Fibroblast of skin of right quadriceps (primary cell): ENCODE measurements around the gene SENP1.
"Not testable (repeated sequence)": the region's sequence is repeated elsewhere in the genome, so short reads cannot be mapped to it uniquely, and the experiment has no call there.

Experiments used
- DNase-seq: peaks from one replicate; pipeline ENCODE4 v3.0.0-alpha.2; 2013

SENP1 gene

DNA sequence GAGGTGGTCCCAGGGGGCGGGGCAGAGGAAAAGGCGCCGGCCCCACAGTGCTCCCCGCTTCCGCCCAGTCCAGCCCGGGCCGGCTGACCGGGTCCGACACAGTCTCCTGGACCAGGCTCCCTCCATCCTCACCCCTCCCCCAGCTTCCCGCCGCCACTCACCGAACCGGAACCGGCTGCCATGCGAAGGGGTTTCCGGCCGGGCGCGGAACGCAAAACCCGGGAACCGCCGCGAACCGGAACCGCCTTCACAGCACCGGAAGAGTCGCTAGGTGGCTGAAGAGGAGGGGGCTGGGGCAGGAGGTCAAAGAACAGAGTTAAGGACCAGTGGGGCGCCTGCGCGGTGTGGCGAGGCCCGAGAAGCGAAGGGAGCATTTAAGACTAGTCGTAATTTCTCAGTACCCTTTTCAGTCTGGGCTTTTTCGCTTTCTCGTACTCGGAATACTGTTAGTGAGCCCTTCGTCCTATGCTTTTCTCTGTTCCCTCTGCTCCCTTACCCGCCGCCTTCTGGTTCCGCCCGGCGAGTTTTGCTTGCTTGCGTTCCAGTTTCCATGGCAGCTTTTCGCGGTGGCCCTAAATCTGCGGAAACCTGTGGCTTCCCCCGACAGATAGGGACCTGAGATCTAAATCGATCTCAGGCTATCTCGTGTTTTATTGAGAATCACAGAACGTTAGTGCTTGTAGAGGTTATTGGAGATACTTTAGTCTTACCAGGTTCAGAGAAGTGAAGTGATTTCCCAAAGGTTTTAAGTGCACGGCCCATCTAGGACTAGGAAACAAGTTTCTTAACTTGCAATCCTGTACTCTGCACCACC, at the start of gene SENP1:
SENP1 (minus strand) TSS at position 213 of the 814 bp plus-strand sequence. CDS start 4,607 bp downstream, outside the sequence.
- DNase-seq, result peak; percentile 88

DNA sequence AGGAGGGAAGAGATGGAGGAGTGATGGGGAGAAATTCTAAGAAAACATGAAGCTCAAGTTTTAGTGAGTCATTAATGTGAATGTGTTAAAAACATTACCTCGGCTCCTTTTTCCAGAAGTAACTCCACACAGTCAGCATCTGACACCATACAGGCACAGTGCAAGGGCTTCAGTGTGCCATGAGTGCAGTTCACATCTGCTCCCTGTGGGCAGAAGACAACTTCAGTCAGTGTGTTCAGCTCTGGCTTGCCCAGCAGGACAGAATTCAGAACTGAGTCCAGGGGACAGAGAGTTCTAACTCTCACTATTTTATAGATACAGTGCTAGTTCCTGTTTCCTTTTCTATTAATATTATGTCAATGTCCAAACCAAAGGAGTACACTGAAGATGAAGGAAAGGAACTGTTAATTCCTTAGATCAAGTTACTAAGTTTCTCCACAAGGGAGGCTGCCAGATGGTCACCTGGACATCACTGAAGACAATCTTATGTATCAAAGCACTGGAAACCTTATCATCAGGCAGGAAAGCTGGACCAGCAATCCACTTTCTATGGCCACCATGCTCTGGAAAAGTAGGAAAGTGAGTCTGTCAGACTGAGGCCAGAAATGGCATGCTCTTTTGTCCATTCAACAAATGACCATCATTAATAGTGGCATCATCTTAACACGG, 45.4 kb upstream of the SENP1 start:
- DNase-seq, result no peak

DNA sequence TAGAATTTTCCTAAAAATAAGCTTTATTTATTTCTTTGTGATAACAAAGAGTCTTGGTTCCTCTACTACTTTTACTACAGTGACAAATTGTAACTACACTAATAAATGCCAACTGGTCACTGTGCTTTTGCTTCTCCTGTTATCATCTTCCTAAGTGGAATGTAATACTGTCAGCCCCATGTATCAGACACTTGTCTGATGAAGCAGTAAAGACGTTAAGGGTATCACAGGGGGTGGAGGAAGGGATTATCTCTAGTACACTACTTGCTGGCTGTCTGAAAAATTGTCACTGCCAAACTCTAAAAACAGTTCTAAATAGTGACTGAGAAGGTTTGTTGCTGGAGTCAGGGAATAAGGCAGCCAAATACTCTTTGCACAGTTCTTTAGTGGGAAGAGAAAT, 40.1 kb upstream of the SENP1 start:
- no peak for DNase-seq

DNA sequence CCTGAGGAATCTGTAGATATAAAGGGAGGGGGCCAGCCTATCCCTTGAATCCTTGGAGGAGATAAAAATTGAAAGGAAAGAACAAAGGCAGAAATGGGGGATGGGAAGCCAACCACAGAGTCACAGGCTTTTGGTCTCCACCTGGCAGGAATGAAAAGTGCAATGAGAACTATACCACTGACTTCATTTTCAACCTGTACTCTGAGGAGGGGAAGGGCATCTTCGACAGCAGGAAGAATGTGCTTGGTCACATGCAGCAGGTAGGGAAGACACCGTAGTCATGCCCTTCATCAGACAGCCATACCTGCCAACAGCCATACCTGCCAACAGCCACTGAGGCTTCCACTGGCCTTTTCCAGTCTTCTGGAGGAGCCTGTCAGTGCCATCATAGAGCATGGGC, 38.0 kb upstream of the SENP1 start:
- no peak for DNase-seq

DNA sequence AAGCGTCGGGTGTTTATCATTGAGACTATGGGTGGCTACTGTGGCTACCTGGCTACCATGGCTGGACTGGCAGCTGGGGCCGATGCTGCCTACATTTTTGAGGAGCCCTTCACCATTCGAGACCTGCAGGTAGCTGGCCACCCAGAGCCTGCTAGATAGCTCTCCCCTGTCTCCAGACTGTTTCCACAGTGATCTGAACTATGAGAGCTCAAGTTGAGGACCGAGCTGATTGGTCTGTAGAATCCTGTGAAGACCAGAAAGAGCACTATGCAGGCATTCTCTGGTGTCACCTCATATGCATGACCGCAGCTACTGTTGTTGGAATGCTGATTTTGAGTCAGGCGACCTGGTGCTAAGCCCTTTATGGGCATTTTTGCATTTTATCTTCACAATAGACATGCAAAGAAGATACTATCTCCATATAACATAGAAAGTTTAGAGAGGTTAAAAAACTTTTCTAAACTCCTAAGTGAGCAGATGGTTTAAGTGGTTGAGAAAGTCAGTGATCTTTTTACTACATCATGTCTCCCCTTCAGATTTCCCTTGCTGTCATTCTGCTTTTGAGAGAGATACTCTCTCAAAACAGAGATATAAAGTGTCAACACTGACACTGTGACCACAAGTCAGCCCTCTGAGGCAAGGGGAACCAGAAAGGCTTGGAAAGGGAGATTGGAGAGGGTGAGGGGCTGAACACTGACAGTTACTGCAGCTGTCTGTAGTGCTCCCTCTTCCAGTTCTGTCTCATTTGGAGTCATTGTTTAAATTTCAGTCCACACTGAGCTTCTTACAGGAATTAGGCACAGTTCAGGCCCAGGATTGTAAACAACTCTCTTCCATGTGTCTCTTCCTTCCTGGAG, 37.2 kb upstream of the SENP1 start:
- DNase-seq, result no peak

DNA sequence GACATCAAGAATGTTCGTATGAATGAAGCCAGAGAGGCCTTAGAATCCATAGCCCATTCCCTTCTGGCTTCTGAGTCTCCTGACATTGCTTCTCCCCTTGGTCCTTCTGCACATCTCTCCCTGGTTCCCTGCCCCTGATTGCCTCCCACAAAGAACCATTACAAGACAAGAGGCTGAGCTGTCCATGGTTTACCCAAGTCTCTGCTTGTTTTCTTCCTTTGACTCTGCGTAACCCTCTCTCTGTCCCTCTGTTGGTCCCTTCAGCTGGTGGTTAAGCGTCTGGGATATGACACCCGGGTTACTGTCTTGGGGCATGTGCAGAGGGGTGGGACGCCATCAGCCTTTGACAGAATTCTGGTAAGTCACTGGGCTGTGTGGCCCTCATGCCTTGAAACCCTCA, 29.1 kb upstream of the SENP1 start:
- no peak for DNase-seq

DNA sequence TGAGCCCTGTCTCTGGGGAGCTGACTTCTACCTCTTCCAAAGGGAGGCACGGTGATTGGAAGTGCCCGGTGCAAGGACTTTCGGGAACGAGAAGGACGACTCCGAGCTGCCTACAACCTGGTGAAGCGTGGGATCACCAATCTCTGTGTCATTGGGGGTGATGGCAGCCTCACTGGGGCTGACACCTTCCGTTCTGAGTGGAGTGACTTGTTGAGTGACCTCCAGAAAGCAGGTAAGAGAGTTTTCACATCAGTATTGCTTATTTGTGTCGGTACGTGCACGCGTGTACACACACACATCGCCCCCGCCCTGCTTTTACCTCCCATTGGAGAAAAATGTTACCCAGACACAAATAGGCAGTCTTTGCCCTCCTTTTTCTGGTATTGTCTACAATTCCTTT, 26.9 kb upstream of the SENP1 start:
- no peak for DNase-seq

DNA sequence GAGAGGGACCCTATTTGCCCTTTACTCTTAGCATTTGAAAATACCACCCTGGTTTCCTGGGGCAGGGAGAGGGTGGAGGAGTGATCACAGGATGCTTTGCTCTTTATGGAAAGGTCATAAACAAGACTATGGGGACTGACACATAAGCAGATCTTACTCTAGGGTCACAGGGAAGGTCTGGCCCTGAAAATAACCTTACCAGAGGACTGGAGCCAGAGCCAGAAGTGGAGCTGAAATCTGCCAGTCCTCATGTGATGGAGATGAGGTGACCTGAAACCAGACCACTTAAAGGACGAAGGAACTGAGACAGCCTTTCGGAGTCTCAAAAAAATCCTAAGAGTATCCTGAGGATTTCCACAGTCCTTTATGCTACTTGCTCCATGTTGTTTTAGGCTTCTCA, 25.6 kb upstream of the SENP1 start:
- DNase-seq, result no peak

DNA sequence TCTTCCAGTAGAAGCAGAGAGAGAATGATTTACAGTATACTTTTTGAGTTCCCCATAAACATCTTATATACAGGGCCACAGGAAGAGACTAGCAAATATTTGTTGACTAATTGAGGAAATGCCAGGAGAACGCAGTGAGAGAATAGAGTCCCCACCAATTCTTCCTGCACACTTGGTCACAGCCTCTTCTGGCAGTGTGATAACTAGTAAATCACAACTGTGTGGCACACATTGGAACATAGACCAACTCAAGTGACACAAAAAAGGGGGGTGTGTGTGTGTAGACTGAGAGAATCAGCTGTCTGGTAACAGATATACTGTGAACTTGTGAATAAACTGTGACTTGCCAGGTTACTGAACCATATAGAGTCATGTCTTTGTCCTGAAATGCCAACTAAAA, 23.5 kb upstream of the SENP1 start:
- no peak for DNase-seq

DNA sequence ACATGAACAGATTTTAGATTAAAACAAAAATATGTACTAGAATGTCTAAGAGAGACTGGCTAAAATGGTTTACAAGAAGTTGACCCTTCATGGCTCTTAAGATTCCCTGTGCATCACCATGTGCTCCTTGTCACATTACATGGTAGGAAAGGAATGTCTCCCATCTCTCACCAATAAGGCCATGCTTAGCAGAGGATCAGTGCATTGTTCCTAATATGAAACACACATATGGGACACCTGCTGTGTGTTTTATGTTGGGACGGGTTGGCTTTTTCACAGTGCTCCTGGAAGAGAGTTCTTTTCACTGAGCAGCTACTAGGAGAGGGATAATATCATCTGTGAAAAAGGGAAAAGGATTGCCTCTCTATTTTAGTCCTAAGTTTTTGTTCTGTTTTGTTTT, 22.9 kb upstream of the SENP1 start:
- no peak for DNase-seq

DNA sequence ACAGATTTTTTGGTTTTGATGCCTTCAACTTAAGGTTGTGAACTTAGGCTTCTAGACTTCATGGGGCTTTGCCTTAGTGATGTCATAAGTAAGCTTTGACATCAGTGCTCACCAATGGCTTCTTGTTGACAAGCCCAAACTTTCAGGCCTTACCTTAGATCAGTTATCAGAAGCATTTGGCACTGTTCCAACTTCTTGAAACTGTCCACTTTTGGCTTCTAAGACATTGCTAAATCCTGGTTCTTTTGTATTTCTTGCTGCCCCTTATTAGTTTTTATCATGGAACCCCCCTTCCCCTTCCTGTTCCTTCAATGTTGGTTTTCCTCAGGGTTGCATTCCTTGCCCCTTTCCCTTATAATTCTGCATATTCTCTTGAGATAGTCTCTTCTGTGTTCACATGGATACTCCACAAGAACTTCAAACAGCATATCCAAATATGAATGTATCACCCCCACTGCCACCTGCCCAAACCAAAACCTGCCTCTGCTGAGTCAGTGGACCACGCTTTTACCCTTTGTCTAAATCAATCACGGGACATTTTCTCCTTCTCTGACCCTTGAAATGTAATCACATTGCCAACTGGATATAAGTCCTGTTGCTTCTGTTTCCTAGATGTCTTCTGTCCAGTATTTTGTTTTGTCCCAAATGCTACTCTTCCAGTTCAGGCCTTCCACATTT, 21.2 kb upstream of the SENP1 start:
- DNase-seq, result no peak

DNA sequence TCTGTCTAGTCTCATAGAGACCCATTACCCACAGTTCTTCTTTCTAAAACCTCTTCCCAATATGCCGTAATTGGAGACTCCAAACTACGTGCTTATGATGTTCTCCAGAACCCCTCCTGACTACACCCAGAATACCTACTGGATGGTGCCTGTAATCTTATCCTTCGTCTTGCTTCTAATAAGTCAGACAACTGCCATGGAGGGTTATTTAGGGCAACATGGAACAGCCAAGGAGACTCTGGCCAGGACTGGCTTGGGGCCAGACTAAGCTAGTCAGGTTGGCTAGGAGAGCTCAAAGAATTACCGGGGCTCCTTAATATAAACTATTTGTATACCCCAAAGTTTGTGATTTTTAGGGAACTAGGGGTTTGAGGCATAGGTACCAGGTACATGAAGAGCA, 20.1 kb upstream of the SENP1 start:
- no peak for DNase-seq

DNA sequence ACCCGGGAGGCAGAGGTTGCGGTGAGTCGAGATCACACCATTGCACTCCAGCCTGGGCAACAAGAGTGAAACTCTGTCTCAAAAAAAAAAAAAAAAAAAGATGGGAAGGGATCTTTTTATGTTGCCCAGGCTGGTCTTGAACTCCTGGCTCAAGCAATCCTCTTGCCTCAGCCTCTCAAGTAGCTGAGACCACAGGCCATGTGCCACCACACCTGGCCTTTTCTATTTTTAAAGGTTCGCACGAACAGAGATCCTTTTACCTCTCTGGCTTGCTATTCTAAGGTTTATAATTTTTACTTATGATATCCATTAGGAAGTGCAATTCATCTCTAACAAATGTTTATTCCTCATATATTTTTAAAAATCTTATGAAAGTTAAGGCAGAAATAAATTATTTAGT, 19.7 kb upstream of the SENP1 start:
- DNase-seq, result not testable (repeated sequence)

DNA sequence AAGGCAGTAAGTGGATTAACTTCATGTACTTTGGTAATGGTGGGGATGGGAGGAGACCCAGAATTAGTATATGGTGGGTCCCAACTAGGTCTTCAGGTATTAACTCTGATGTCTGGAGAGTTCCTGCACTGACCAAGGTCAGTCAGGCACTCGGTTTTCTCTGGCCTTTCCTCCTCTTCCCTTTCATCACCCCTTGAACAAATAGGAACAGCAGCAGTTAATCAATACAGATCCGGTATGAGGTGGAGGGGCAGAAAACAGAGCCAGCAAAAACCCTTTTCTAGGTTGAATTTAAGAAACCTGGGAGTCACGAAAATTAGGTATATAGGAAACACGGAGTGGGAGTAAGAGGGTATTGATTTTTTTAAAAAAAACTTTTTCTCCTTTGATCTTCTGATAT, 17.3 kb upstream of the SENP1 start:
- no peak for DNase-seq

DNA sequence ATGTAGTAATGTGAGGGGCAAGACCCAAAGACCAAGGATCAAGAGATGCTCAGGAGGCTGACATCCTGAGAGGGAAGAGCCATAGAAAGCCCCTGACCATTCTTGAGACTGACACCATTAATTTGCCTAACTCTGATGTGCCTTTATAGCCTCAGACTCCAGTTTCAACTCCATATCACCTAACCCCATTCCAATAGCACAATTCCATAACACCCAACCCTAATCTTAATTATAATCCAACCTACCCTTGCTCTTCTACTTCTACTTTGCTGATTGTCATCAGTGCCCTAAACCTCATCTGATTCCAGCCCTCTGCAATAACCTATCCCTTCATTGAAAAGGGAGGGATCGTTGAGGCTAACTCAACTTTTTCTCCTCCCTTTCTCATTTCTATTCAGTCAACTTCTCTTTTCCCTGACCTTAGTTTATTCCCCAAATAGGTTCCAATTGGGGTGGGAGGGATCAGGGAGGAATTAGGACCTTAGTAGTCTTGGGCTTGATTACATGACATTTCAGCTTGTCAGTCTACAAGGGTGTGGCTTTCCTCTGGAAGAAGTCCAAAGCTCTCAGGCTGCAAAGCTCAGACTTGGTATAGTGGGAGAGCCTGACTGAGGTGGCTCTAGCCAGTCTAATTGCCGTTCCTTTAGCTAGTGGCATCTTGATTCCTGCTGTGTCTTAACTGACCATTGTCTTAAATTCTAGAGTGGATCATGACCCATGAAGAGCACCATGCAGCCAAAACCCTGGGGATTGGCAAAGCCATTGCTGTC, 16.4 kb upstream of the SENP1 start:
- DNase-seq, result no peak

DNA sequence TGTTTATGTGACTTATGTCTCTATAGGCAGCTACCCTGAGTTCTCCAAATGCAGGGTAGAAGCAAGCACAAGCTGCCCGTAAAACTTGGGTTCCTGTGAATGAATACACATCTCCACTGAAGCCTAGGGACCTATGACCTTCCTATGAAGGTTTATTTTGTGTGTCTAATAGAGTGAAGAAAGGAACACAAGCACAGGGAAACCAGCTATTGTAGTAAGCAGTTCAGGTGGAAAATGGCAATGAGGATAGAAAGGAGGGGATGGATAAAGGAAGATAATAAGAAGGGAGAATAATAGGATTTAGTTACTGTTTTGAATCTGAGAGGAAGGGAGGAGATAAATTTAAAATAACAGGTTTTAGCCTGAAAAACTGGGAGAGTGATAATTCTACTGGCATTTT, 15.6 kb upstream of the SENP1 start:
- DNase-seq, result no peak

DNA sequence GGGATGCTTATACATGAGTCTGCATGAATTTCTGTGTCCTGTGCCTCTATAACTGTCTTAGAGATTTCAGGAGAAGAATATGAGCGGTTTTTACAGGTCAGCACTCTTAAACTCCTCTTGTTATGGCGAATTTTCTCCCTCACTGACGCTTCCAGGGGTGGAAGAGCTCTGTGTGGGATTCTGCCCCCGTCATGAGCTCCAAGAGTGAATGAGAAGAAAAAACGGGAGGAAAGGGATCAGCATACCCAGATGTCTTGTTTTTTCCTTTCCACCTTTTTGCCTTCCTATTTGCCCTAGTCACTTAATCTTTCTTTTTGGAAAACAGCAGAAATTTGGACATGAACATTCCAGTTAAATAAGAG, 13.9 kb upstream of the SENP1 start:
- no peak for DNase-seq

DNA sequence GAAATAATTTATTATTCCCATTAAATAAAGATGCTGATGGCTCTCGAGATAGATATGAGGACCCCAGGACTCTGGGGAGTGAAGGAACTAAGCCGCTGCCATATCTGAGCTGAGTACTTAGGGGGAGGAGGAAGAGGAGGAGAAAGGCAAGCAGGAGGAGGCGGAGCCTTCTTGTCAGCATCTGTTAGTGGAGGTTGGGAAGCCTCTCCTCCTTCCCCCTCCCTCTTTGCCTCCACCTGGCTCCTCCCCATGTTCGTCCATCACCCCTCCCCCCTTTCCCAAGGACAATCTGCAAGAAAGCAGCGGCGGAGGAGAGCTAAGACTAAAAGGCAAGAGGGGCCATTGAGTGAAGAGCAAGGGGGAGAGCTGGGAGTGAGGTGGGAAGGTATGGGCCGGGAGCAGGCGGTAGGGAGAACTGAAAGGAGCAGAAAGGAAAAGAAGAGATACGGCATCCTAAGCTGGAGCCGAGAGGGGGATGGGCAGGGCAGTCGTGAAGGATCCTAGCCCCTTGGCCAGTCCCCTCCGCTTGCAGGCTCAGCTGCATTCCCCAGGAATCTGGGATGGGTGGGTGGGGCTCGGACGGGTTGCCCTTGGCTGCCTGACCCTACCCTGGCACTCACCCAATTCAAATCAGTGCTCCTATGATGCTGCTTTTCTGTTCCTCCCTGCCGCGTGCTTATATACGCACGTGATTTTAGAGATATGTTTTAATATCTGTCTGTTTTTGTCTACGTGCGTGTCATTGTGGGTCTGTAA, 13.4 kb upstream of the SENP1 start, which contains the start of gene PFKM:
PFKM (plus strand) TSS at position 287 of the 756 bp plus-strand sequence. CDS start 3,411 bp downstream, outside the sequence.
- peak; percentile 88 for DNase-seq

DNA sequence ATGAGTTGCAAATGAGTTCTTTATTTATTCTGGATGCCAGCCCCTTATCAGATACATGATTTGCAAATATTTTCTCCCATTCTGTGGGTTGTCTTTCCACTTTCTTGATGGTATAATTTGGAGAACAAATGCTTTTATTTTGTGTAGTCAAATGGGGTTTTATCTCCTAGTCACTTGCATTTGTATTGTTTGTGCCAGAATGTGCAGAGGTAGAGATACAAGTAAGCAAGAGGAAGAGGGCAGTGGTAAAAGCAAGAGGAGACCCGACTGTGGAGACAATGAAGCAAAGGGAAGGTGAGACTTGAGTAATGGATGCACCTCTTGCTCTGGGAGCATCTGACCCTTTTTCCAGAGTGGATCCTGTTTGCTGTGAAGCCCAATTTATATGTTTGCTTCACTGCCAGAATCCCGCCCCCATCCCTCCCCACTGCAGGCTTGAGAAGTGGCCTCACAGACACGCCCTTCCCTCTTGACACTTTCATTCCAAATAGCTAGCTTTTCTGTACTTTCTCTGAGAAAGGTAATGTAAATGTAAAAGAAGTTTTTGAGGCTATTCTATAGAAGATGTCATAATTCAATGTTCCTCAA, 12.5 kb upstream of the SENP1 start:
- DNase-seq, result no peak

DNA sequence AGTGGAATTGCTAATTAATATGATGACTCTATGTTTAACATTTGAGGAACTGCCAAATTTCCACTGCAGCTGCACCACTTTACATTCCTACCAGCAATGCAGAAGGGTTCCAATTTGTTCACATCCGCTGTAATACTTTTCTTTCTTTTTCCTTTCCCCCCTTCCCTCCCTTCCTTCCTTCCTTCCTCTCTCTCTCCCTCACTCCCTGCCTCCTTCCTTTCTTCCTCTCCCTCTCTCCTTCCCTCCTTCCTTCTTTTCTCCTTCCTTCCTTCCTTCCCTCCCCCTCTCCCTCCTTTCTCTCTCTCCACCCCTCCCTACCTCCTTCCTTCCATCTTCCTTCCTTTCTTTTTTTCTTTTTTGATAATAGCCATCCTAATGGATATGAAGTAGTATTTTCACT, 10.1 kb upstream of the SENP1 start:
- DNase-seq, result no peak

DNA sequence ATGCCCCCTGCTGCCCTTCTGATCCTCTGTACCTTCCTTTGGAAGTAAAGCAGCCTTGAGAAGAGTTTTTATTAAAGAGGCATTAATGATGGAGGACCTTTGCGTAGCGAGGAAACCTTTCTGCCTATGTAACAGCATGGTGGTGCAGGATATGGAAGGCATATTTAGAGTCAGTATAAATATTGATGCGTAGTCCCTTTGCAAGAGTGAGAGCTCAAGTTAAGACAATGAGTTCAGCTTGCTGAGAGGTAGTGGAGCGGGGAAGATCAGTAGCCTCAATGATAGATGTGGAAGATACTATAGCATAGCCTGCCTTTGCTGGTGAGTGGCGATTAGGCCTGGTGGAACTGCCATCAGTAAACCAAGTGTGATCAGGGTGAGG, 5.4 kb upstream of the SENP1 start:
- not testable (repeated sequence) for DNase-seq
